ENCODE data around the gene SMOC2.

GRCh38 chr6:168632694-168633093 is 191.7 kb downstream of the SMOC2 start:
- TF ChIP-seq GATA2 (IDR thresholded peaks at IDR 0.05; ENCODE audit: low read depth, low read length) (no peak), GATA3 (IDR thresholded peaks at IDR 0.05; ENCODE audit: low read depth, low read length) (no peak)

Data from SH-SY5Y (cell line).